GM12878 (cell line): ENCODE measurements around the gene KLF9. TPM values are rescaled to one million over a fixed set of nuclear protein-coding genes. Genes with fewer than 3 reads are reported as not detected.

Source experiments
- ATAC-seq: fragments of 200-7000 bp; cut with Tn5 transposase; 3 replicates; pipeline ENCODE4 v1.9.1; 2020; ENCODE audit warnings: mild to moderate bottlenecking, moderate library complexity
- BruUV-seq: library from RNA; stranded (reverse); fragments of 400-500 nt; replicated peaks from 2 replicates; lab custom pipeline; 2021; lab: Mats Ljungman, UMichigan
- CTCF ChIA-PET: fragments of 300-600 bp; sonication (Branson Sonifier 250); formaldehyde crosslinking; extraction: SDS; loops from one replicate; lab custom pipeline; 2021; ENCODE audit warnings: inconsistent platforms; lab: Yijun Ruan, JAX
- POLR2A ChIA-PET: fragments of 350-600 bp; formaldehyde crosslinking; extraction: SDS; loops from one replicate; lab custom pipeline; 2021; ENCODE audit warnings: inconsistent platforms; lab: Charles Lee
- RAD21 ChIA-PET: fragments of 300-600 bp; sonication (Branson Sonifier 250); formaldehyde crosslinking; loops from one replicate; lab custom pipeline; 2023; ENCODE audit warnings: antibody characterized with exemption; ENCODE audit not compliant: unreplicated experiment; lab: Charles Lee
- SMC1A ChIA-PET: fragments of 300-600 bp; sonication (Branson Sonifier 250); formaldehyde crosslinking; loops from one replicate; lab custom pipeline; 2023; ENCODE audit not compliant: unreplicated experiment, uncharacterized antibody; lab: Charles Lee
- DNase-seq: peaks from one replicate; pipeline ENCODE4 v3.0.0-alpha.2; 2011; ENCODE audit warnings: low read depth, low spot score
- FAIRE-seq: peaks from 3 replicates; lab custom pipeline; 2011; peaks lifted over from hg19 to GRCh38; lab: Jason Lieb, UNC
- H2AFZ ChIP-seq: 2 replicates; pipeline ENCODE4 v1.6.0; 2011; ENCODE audit warnings: low read depth, low read length, control low read depth; ENCODE audit not compliant: control insufficient read depth
- H3K27ac ChIP-seq: 2 replicates; pipeline ENCODE4 v1.5.1; 2011; ENCODE audit warnings: control low read depth; ENCODE audit not compliant: control insufficient read depth, insufficient read depth
- H3K27me3 ChIP-seq, 2 experiments: replicated peaks in 1 of 2; 2 replicates each; pipeline versions ENCODE4 v1.6.0 to v1.6.1; 2011; ENCODE audit warnings: low read length in 1 of 2; ENCODE audit not compliant: control insufficient read depth in 2 of 2, insufficient read depth in 2 of 2
- H3K36me3 ChIP-seq, 2 experiments: 2 replicates each; pipeline ENCODE4 v1.5.1; 2011; ENCODE audit warnings: low read length in 1 of 2; ENCODE audit not compliant: control insufficient read depth in 2 of 2, insufficient read depth in 2 of 2
- H3K4me1 ChIP-seq: 2 replicates; pipeline ENCODE4 v1.6.1; 2011; ENCODE audit warnings: mild to moderate bottlenecking, low read length, moderate library complexity, mixed read lengths; ENCODE audit not compliant: control insufficient read depth, insufficient read depth
- H3K4me2 ChIP-seq: 2 replicates; pipeline ENCODE4 v1.6.0; 2011; ENCODE audit warnings: control low read depth; ENCODE audit not compliant: control insufficient read depth, insufficient read depth
- H3K4me3 ChIP-seq: fragments of 200-600 bp; sonication (generic); 2 replicates; pipeline ENCODE4 v1.5.1; 2016
- H3K79me2 ChIP-seq: 2 replicates; pipeline ENCODE4 v1.6.0; 2011; ENCODE audit warnings: low read length; ENCODE audit not compliant: control insufficient read depth, insufficient read depth
- H3K9ac ChIP-seq: 2 replicates; pipeline ENCODE4 v1.8.0; 2011; ENCODE audit warnings: low read length, control low read depth, mixed read lengths; ENCODE audit not compliant: control insufficient read depth, insufficient read depth
- H3K9me3 ChIP-seq: replicated peaks from 3 replicates; pipeline ENCODE4 v1.5.1; 2011; ENCODE audit warnings: mild to moderate bottlenecking, low read length; ENCODE audit not compliant: control insufficient read depth, insufficient read depth
- H4K20me1 ChIP-seq: 2 replicates; pipeline ENCODE4 v1.6.0; 2011; ENCODE audit not compliant: control insufficient read depth, insufficient read depth
- ELK1 ChIP-seq: IDR thresholded peaks from 2 replicates; pipeline ENCODE4 v1.6.1; 2012; ENCODE audit warnings: low read depth, low read length, improper control_type of control experiment
- KLF5 ChIP-seq: fragments of 450-650 bp; IDR thresholded peaks from 2 replicates; pipeline ENCODE4 v1.6.1; 2014; ENCODE audit warnings: mild to moderate bottlenecking; ENCODE audit not compliant: partially characterized antibody
- MTA2 ChIP-seq: fragments of 450-650 bp; IDR thresholded peaks from 2 replicates; pipeline ENCODE4 v1.6.1; 2016; ENCODE audit warnings: low read depth, mild to moderate bottlenecking, moderate library complexity
- MYC ChIP-seq: IDR thresholded peaks from 2 replicates; pipeline ENCODE4 v1.6.1; 2011; ENCODE audit warnings: mild to moderate bottlenecking, low read length, moderate library complexity, inconsistent platforms; ENCODE audit not compliant: insufficient read depth, insufficient replicate concordance, insufficient read length, severe bottlenecking
- NR2C1 ChIP-seq: fragments of 450-650 bp; IDR thresholded peaks from 2 replicates; pipeline ENCODE4 v1.6.1; 2017; ENCODE audit warnings: antibody characterized with exemption, mild to moderate bottlenecking, moderate library complexity
- SMAD1 ChIP-seq: fragments of 450-650 bp; IDR thresholded peaks from 2 replicates; pipeline ENCODE4 v1.6.1; 2018; ENCODE audit warnings: mild to moderate bottlenecking, low read depth; ENCODE audit not compliant: partially characterized antibody
- TBL1XR1 ChIP-seq: IDR thresholded peaks from 2 replicates; pipeline ENCODE4 v1.6.1; 2012; ENCODE audit warnings: low read depth, low read length, improper control_type of control experiment
- WRNIP1 ChIP-seq: IDR thresholded peaks from 2 replicates; pipeline ENCODE4 v1.6.1; 2011; ENCODE audit warnings: low read depth, low read length, improper control_type of control experiment, borderline replicate concordance
- WGBS: methylation state at CpG from one replicate; pipeline ENCODE4 v1.1.6; 2016; ENCODE audit warnings: low lambda C conversion rate; ENCODE audit not compliant: insufficient replicate concordance, insufficient coverage; ENCODE audit errors: missing lambda C conversion rate; 5-methylcytosine and 5-hydroxymethylcytosine counted together
- in situ Hi-C: fragments of 300-500 bp; cut with MboI; formaldehyde crosslinking; loops from 9 replicates; pipeline ENCODE4 v1.14.3; 2018; ENCODE audit warnings: mixed read lengths
- intact Hi-C: fragments of 100-400 bp; cut with micrococcal nuclease; formaldehyde crosslinking; loops from one replicate; pipeline ENCODE4 v1.14.2; 2022; ENCODE audit not compliant: unreplicated experiment
- polyA plus RNA-seq, 11 experiments: library from polyadenylated mRNA; depleted of rRNA in 4 of 11; unstranded in 6 of 11; stranded (reverse) in 5 of 11; fragments of >200 nt; fragmentation: Nextera tagmentation in 4 of 11; fragmentation: Illumina TruSeq in 1 of 11; extraction: Ambion mirVana in 4 of 11; extraction: Trizol in 1 of 11; gene quantifications; 1 replicate in 1 of 11; 2 replicates in 10 of 11; pipeline versions ENCODE4 v1.2.1 to v1.2.3, GENCODE V29; 2011 to 2016; ENCODE audit warnings: inconsistent platforms in 2 of 11, missing spikeins in 2 of 11, low read depth in 1 of 11
- total RNA-seq, 4 experiments: library from RNA; depleted of rRNA in 3 of 4; stranded (reverse); fragments of >200 nt in 3 of 4; fragmentation: Illumina TruSeq in 1 of 4; extraction: Trizol in 1 of 4; gene quantifications; 2 replicates each; pipeline versions ENCODE4 v1.2.1 to v1.2.3, GENCODE V29; 2013 to 2021
- TF ChIP-seq, protein P1 (sequence below): fragments of 450-650 bp; formaldehyde crosslinking; IDR thresholded peaks from 2 replicates; pipeline ENCODE4 v1.4.0; 2022; ENCODE audit warnings: mild to moderate bottlenecking, moderate library complexity

Gene KLF9
- total and polyA plus RNA-seq, 10 of the 15 experiments (the other 5 are each of a cell fraction or from before 2014, with no cell fraction given), result 0.09 to 0.96 (median 0.83) TPM

DNA sequence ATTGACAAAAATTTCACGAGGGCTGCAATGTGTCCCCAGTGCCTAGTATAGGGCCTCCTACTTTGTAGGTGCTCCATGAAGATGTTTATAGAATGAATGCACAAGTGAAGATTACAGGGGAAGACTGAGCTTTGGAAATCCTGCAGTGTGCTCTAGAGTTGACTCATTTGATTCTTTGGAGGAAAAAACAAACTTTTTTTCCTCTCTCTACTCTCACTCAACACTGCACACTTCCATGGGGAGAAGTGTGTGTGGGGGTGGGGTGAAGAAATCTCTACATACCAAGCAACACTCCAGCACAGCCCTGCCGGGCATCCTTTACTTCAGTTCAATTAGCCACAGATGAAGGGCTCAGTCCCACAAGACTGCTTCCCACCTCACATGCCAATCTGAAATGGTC is 49.4 kb upstream of the KLF9 start:
- H3K9me3 ChIP-seq, result no peaks in the 10 kb centered on the region
- in situ Hi-C loops (no loop called here), intact Hi-C loops (no loop called here)
- H2AFZ ChIP-seq, result no peak overlapping the region
- CTCF ChIA-PET, result interaction anchor here (1.4 kb wide), 1 partner anchor 90 kb away, joined by 3 read pairs; no protein-coding TSS in a partner anchor
- no peak overlapping the region for H3K9ac ChIP-seq
- BruUV-seq, result no TSS peak
- no peaks in the 10 kb centered on the region for H3K4me1 ChIP-seq
- RAD21 ChIA-PET, result no interaction called here
- H3K27ac ChIP-seq, result no peak overlapping the region
- H4K20me1 ChIP-seq, result no peaks in the 10 kb centered on the region
- H3K36me3 ChIP-seq, result no peaks in the 10 kb centered on the region
- no peaks in the 10 kb centered on the region for H3K27me3 ChIP-seq
- DNase-seq, result no peak
- POLR2A ChIA-PET, result no interaction called here
- H3K79me2 ChIP-seq, result no peaks in the 10 kb centered on the region
- no peak for ATAC-seq
- no peak for FAIRE-seq
- TF ChIP-seq ELK1 (no peak), KLF5 (no peak), MTA2 (no peak), SMAD1 (no peak), NR2C1 (no peak), WRNIP1 (no peak), TBL1XR1 (no peak), MYC (no peak)
- TF ChIP-seq, protein P1, sequence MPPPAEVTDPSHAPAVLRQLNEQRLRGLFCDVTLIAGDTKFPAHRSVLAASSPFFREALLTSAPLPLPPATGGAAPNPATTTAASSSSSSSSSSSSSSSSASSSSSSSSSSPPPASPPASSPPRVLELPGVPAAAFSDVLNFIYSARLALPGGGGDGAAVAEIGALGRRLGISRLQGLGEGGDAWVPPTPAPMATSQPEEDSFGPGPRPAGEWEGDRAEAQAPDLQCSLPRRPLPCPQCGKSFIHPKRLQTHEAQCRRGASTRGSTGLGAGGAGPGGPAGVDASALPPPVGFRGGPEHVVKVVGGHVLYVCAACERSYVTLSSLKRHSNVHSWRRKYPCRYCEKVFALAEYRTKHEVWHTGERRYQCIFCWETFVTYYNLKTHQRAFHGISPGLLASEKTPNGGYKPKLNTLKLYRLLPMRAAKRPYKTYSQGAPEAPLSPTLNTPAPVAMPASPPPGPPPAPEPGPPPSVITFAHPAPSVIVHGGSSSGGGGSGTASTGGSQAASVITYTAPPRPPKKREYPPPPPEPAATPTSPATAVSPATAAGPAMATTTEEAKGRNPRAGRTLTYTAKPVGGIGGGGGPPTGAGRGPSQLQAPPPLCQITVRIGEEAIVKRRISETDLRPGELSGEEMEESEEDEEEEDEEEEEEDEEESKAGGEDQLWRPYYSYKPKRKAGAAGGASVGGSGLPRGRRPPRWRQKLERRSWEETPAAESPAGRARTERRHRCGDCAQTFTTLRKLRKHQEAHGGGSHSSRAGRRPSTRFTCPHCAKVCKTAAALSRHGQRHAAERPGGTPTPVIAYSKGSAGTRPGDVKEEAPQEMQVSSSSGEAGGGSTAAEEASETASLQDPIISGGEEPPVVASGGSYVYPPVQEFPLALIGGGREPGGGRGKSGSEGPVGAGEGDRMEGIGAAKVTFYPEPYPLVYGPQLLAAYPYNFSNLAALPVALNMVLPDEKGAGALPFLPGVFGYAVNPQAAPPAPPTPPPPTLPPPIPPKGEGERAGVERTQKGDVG, result no peak
- no peak overlapping the region for H3K4me2 ChIP-seq
- 24% methylated on average over 2 of the region's 2 CpGs for WGBS
- H3K4me3 ChIP-seq, result no peak overlapping the region
- SMC1A ChIA-PET, result interaction anchor here (1.0 kb wide), 1 partner anchor 21 kb away, joined by 3 read pairs; no protein-coding TSS in a partner anchor
